Sciatic nerve (tissue), 2 donors: ENCODE results near the gene HCST. TPM values are rescaled to one million over a fixed set of nuclear protein-coding genes. Genes with fewer than 3 reads are reported as not detected.

Source experiments
- ATAC-seq: fragments of 200-7000 bp; cut with Tn5 transposase; one replicate; pipeline ENCODE4 v1.9.1; 2020; ENCODE audit warnings: mild to moderate bottlenecking, moderate library complexity
- DNase-seq: peaks from one replicate; pipeline ENCODE4 v3.0.0-alpha.2; 2020; ENCODE audit warnings: low spot score
- intact Hi-C: fragments of 100-400 bp; cut with DNase I; formaldehyde crosslinking; loops from one replicate; pipeline ENCODE4 v1.14.2; 2022
- total RNA-seq: library from RNA; stranded (reverse); fragmentation: NEBNext Ultra II Directional; extraction: Animal tissue kit (Norgen Biotek cat#: 25700); gene quantifications from one replicate; pipeline ENCODE4 v1.2.1, GENCODE V29; 2021
- donor health status: DM: no; HTN: no; CAD: no.
- donor health status: DM: no; HTN: no; CAD: no.

Gene HCST
- total RNA-seq, 1 donor from 2014 or later = 14.3 TPM

DNA sequence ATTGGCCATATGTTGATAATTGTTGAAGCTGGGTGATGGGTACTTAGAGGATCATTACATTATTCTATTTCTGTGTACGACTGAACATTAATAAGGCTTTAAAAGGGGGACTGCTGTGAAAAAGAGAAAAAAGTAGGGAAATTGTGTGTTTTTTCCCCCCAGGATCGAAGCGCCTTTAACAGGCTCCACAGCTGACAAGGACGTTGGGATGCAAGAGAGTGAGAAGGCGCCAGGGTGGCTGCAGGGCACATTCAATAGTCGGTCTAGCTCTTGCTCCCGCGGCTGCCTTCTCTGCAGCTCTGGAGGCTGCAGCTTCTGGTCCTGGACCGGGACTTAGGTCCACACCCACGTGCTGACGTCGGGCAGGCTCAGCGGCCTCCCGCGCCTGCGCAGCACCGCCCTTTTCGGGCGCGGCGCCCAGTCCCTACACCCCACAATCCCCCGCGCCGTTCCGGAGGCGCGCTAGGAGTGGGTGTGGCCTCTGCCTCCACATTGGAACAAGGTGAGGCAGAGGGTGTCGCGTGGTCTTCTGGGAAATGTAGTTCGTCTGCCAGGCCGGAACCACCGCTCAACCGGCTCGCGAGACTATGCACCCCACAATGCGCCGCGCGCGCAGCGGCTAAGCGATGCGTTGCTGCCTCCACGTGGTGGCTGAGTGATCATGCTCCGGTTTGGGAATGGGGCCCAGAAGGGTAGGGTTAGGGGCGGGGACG, 29.0 kb downstream of the HCST start:
- ATAC-seq (peak; percentile 99), DNase-seq (peak; percentile 99)
- intact Hi-C loops = loop anchor here (2.0 kb wide), 1 partner anchor 51 kb away; no protein-coding TSS in a partner anchor

DNA sequence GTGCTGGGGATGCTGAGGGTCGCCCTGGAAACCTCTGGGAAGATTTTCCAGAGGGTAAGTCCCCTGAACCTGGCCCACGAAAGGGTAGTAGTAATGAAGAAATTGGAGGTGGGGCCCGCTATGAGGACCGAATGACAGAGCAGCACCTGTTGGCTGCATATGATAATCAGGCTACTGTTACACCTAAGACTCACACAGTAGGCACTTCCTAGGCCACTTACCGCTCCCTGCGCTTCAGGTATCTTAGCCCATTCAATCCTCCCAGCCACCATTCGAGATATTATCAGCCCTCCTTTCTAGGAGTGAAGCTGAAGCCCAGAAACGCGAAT, 29.5 kb downstream of the HCST start:
- intact Hi-C loops = loop anchor here (2.0 kb wide), 1 partner anchor 51 kb away; no protein-coding TSS in a partner anchor
- no peak for DNase-seq
- no peak for ATAC-seq

DNA sequence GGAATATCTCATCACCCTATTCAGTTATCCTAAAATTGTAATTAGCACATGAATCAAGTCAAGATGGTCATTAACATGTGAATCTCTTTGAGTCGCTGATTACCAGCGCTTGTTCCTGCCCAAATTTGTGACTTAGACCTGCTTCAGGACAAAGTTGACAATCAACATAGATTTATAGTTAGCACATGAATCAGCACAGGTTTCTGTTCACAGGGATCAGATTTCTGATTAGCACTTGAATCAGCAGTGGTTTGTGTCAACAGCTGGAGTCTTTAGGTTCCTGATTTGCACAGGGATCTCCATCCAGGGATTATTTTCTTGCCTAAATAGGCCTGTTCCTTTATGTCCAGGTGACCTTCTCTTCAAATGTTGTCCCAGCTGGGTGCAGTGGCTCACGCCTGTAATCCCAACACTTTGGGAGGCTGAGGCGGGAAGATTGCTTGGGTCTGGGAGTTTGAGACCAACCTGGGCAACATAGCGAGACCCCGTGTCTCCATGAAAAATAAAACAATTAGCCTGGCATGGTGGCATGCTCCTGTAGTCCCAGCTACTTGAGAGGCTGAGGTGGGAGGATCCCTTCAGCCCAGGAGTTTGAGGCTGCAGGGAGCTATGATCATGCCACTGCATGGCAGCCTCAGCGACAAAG, 30.1 kb downstream of the HCST start:
- DNase-seq (no peak), ATAC-seq (no peak)
- intact Hi-C loops = no loop called here

DNA sequence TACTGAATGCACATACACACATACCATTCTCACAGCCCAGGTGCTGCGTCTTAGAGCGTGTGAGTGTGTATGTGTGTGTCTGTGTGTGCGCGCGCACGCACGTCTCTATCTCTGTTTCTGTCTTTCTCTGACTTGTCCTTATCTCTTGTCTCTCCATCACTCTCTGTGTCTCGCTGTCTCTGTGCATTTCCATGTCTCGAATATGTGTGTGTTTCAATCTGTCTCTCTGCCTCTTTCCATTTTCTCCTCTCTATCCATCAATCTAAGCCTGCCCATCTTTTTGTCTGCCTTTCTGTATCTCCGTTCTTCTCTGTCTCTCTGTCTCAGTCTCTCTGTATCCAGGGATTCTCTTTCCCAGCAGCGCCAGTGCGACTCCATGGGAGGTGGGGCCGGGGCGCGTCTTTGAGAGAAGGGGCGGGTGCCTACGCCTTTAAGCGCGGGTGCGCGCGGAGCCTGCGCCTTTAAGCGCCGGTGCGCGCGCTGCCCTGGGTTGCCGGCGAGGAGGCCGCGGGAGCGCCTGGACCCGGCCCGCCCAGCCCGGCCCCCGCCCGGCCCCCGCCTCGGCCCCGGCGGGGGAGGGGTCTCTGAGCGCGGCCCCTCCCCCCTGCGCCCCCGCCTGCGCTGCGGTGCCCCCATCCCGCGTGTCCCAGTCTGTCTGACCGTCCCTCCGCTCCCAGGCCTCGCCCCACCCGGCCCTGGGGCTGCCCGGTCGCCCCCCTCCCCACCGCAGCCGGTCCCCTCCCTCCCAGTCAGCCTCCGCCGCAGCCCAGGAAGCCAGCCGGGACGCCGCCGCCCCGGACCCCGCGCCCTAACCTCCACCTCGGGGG, 33.8 kb downstream of the HCST start, which contains the start of gene LRFN3:
TSS of gene LRFN3 (plus strand) at position 464 of the 827 bp plus-strand sequence. CDS start 3,052 bp downstream, outside the sequence.
- ATAC-seq (peak; percentile 54), DNase-seq (peak; percentile 84)
- intact Hi-C loops = no loop called here

GRCh38 chr19:35936738-35937268, 34.5 kb downstream of the HCST start:
- ATAC-seq (no peak), DNase-seq (no peak)
- intact Hi-C loops = no loop called here

GRCh38 chr19:35937345-35938281, 35.3 kb downstream of the HCST start:
- intact Hi-C loops = no loop called here
- no peak for DNase-seq
- peak; percentile 4 for ATAC-seq

DNA sequence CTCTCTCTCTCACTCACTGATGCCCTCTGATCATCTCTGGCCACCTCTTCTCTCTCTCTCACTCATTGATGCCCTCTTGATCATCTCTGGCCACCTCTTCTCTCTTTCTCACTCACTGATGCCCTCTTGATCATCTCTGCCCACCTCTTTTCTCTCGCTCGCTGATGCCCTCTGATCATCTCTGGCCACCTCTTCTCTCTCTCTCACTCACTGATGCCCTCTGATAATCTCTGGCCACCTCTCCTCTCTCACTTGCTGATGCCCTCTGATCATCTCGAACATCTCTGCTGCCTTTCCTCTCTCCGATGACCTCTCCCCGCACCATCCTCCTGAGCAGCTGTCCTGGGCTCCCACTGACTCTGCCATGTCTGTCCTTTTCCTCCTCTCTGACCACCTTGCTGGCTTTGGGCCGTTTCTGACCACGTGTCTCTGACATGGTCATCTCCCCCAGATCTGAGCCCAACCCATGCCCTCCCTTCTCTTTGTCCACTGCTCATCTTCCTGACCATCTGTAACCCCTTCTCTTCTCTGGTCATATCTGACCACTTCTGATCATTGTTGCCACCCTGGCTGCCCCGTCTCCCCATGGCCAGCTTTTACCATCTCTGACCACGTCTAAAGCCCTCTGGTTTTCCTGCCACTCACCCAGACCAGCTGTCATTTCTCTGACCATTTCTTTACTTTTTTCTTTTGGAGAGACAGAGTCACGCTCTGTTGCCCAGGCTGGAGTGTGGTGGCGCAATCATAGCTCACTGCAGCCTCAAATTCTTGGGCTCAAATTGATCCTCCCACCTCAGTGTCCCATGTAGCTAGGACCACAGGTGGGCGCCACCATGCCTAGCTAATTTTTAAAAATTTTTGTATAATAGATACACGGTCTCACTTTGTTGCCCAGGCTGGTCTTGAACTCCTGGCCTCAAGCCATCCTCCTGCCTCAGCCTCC, 36.2 kb downstream of the HCST start:
- intact Hi-C loops = no loop called here
- DNase-seq (no peak), ATAC-seq (no peak)

- no peak for DNase-seq
- intact Hi-C loops = no loop called here
- ATAC-seq = no peak
These were observed 37.2 kb downstream of the HCST start for GRCh38 chr19:35939307-35940077.

- ATAC-seq (no peak), DNase-seq (no peak)
- intact Hi-C loops = no loop called here
These were observed 37.9 kb downstream of the HCST start for GRCh38 chr19:35940078-35940775.

DNA sequence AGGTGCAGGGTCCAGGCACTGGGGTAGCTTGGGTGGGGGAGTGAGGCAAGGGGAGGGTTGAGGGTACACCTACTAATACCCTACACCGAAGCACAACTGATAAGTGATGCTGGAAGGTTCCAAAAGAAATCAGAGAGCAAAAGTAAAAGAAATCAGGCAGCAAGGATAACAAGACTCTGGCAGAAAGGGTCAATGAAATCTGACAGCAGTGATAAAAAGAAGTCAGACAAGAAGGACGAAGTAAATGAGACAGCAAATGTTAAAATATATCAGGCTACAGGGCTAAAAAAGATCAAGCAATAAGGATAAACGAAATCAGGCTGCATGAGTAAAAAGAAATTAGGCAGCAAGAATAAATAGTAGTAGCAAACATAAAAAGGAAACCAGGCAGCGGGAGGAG, 38.5 kb downstream of the HCST start:
- intact Hi-C loops = no loop called here
- ATAC-seq = no peak
- DNase-seq = no peak

- no peak for ATAC-seq
- DNase-seq = no peak
- intact Hi-C loops = no loop called here
These were observed 39.9 kb downstream of the HCST start for GRCh38 chr19:35942235-35942634.

GRCh38 chr19:35943321-35944301, 41.3 kb downstream of the HCST start:
- DNase-seq = no peak
- no peak for ATAC-seq
- intact Hi-C loops = no loop called here

DNA sequence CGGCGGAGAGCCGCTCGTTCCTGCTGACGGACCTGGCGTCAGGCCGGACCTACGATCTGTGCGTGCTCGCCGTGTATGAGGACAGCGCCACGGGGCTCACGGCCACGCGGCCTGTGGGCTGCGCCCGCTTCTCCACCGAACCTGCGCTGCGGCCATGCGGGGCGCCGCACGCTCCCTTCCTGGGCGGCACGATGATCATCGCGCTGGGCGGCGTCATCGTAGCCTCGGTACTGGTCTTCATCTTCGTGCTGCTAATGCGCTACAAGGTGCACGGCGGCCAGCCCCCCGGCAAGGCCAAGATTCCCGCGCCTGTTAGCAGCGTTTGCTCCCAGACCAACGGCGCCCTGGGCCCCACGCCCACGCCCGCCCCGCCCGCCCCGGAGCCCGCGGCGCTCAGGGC, 42.2 kb downstream of the HCST start:
- intact Hi-C loops = no loop called here
- DNase-seq = no peak
- no peak for ATAC-seq

DNA sequence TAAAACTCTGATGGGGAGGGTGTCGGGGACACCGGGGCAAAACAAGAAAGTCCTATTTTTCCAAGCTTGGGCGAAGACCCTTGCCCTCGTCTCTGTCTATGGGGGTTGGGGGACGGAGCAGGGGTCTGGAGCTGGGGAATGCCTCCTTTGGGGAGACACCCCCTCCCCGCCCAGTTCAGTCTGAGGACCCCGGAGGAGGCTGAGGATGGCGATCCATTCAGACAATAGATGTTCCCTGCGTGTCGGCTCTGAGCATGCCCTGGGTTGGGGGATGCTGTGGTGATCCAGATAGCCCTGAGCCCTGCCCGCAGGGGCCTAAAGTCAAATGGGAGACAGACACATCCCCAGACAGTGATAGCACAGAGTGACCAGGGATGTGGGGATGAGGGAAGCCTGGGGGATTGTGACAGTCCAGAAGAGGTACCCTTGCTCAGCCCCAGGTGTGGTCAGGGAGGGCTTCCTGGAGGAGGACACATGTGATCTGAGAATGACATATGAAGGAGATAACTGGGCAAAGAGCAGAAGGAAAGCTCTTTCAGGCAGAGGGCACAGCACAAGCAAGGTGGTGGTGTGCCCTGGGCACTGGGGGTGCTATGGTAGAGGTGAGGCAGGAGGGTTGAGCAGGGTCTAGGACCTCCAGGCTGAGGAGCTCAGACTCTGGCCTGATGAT, 42.9 kb downstream of the HCST start:
- ATAC-seq (no peak), DNase-seq (no peak)
- intact Hi-C loops = no loop called here

GRCh38 chr19:35946203-35946602, 43.9 kb downstream of the HCST start:
- intact Hi-C loops = no loop called here
- DNase-seq = no peak

More at GRCh38 chr19:35946203-35946602, 43.9 kb downstream of the HCST start:
- no peak for ATAC-seq
